NB4 (cell line): ENCODE data around the gene GGT5.
A peak's percentile ranks its signal among the peaks of the same experiment; 100 is the strongest.

Experiments
- DNase-seq: peaks from one replicate; pipeline ENCODE4 v3.0.0; 2010; ENCODE audit warnings: low read depth
- H3K4me3 ChIP-seq: one replicate; pipeline ENCODE4 v1.5.1; 2011; ENCODE audit warnings: mild to moderate bottlenecking, low read depth, low read length, moderate library complexity
- MYC ChIP-seq: IDR thresholded peaks from 2 replicates; pipeline ENCODE4 v1.6.1; 2011; ENCODE audit warnings: low read depth, low read length
- POLR2A ChIP-seq: IDR thresholded peaks from 2 replicates; pipeline ENCODE4 v1.6.1; 2011; ENCODE audit warnings: mild to moderate bottlenecking; ENCODE audit not compliant: insufficient read length; ENCODE audit errors: extremely low read depth
- TF ChIP-seq, protein P1 (sequence below): IDR thresholded peaks from one replicate; pipeline ENCODE4 v1.5.1; 2012; ENCODE audit warnings: low read depth, low read length
- TF ChIP-seq, protein P2 (sequence below): IDR thresholded peaks from 2 replicates; pipeline ENCODE4 v1.6.1; 2011; ENCODE audit warnings: low read depth, low read length

GGT5 gene

DNA sequence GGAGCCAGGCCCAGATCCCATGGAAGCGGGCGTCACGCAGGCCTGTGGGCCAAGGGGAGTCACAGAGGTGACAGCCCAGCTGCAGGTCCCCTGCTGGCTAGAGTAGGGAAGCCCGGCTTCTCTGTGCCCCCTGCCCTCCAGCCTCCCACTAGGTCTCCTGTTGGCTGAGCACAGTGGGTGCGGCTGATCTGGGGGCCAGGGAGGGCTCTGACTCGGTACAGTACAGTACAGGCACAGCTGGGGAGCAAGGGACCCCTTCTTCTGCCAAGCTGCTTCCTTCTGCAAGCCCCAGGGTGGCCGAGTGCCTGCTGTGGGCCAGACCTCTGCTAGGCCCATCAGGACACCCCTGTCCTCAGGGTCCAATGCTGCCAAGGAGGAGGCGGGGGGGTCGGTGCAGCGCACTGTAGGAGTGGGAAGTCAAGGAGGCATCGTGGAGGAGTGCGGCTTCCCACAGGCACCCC is 53.5 kb downstream of the GGT5 start:
- no peak overlapping the region for H3K4me3 ChIP-seq
- TF ChIP-seq, protein P1, sequence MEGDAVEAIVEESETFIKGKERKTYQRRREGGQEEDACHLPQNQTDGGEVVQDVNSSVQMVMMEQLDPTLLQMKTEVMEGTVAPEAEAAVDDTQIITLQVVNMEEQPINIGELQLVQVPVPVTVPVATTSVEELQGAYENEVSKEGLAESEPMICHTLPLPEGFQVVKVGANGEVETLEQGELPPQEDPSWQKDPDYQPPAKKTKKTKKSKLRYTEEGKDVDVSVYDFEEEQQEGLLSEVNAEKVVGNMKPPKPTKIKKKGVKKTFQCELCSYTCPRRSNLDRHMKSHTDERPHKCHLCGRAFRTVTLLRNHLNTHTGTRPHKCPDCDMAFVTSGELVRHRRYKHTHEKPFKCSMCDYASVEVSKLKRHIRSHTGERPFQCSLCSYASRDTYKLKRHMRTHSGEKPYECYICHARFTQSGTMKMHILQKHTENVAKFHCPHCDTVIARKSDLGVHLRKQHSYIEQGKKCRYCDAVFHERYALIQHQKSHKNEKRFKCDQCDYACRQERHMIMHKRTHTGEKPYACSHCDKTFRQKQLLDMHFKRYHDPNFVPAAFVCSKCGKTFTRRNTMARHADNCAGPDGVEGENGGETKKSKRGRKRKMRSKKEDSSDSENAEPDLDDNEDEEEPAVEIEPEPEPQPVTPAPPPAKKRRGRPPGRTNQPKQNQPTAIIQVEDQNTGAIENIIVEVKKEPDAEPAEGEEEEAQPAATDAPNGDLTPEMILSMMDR: peak; percentile 8
- TF ChIP-seq MYC: no peak
- no peak for DNase-seq

- TF ChIP-seq, protein P1: no peak
- TF ChIP-seq POLR2A: no peak
- no peak for TF ChIP-seq MYC
- TF ChIP-seq, protein P2, sequence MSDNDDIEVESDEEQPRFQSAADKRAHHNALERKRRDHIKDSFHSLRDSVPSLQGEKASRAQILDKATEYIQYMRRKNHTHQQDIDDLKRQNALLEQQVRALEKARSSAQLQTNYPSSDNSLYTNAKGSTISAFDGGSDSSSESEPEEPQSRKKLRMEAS: no peak
- DNase-seq: no peak
Measured at GRCh38 chr22:24190596-24191208, 54.2 kb downstream of the GGT5 start.

GRCh38 chr22:24190159-24190540 is 54.7 kb downstream of the GGT5 start:
- TF ChIP-seq MYC (no peak), POLR2A (no peak)
- TF ChIP-seq, protein P1: no peak
- TF ChIP-seq, protein P2: no peak
- H3K4me3 ChIP-seq: no peak overlapping the region
- no peak for DNase-seq

More at GRCh38 chr22:24190596-24191208, 54.2 kb downstream of the GGT5 start:
- H3K4me3 ChIP-seq: no peak overlapping the region

- DNase-seq: peak; percentile 72
- TF ChIP-seq POLR2A (no peak), MYC (no peak)
- TF ChIP-seq, protein P2: no peak
- TF ChIP-seq, protein P1: peak; percentile 81
- no peak overlapping the region for H3K4me3 ChIP-seq
Measured at GRCh38 chr22:24189249-24190158, 55.4 kb downstream of the GGT5 start.

DNA sequence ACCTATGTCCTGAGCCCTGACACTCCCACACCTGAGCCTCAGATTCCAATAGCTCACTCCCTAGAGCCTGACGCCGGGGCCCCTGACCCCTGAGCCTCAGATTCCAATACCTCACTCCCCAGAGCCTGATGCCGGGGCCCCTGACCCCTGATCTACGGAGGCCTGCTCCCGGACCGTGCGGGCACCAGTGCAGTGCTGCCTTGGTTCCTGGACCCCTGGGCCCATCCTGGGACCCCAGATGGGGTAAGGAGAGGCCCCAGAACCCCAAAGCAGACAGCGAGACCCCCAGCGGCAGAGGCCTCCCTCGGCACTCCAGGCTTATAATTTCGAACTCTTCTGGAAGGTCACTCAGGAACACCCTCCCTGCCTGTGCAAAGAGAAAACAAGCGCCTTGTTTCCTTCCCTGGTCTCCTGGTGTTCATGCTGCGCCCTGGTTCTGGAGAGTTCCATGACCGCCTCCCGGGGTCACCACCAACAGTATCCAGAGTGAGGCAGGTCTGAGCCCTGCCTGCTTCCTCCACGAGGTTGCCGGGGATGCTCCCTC is 56.1 kb downstream of the GGT5 start:
- H3K4me3 ChIP-seq: no peak overlapping the region
- TF ChIP-seq, protein P1: no peak
- TF ChIP-seq, protein P2: no peak
- TF ChIP-seq MYC (no peak), POLR2A (no peak)
- DNase-seq: no peak
